GM21367 (cell line): ENCODE results near the gene COL15A1.

ENCODE experiments used
- ATAC-seq: cut with Tn5 transposase; IDR thresholded peaks from one replicate; pipeline ENCODE4 v1.9.1; 2021; ENCODE audit not compliant: unreplicated experiment

The COL15A1 gene

GRCh38 chr9:99103901-99104458 is 160.3 kb downstream of the COL15A1 start:
- ATAC-seq: no peak

- ATAC-seq: peak; percentile 86
These were observed 160.9 kb downstream of the COL15A1 start, which contains the start of gene TGFBR1 for GRCh38 chr9:99104459-99105151. Gene TGFBR1, plus strand, starts transcription at chr9:99105113. Its CDS starts 93 bp downstream, at chr9:99105206.

GRCh38 chr9:99105152-99106043 is 161.7 kb downstream of the COL15A1 start:
- peak; percentile 45 for ATAC-seq

GRCh38 chr9:99106044-99106375 is 162.3 kb downstream of the COL15A1 start:
- no peak for ATAC-seq

- ATAC-seq: no peak
These were observed 163.7 kb downstream of the COL15A1 start for GRCh38 chr9:99107421-99107820.

- ATAC-seq: no peak
These were observed 164.4 kb downstream of the COL15A1 start for GRCh38 chr9:99108131-99108530.

- no peak for ATAC-seq
These were observed 165.8 kb downstream of the COL15A1 start for GRCh38 chr9:99109522-99109921.

GRCh38 chr9:99112750-99113413 is 169.2 kb downstream of the COL15A1 start:
- no peak for ATAC-seq

GRCh38 chr9:99113414-99114048 is 169.8 kb downstream of the COL15A1 start:
- ATAC-seq: no peak

GRCh38 chr9:99114049-99114440 is 170.3 kb downstream of the COL15A1 start:
- ATAC-seq: no peak

- no peak for ATAC-seq
These were observed 171.3 kb downstream of the COL15A1 start for GRCh38 chr9:99114846-99115500.

- no peak for ATAC-seq
These were observed 172.3 kb downstream of the COL15A1 start for GRCh38 chr9:99116003-99116411.

- peak; percentile 95 for ATAC-seq
These were observed 175.2 kb downstream of the COL15A1 start for GRCh38 chr9:99118782-99119466.

- ATAC-seq: no peak
These were observed 176.4 kb downstream of the COL15A1 start for GRCh38 chr9:99119976-99120655.
